Measurements from ENCODE around the gene RPS15. TPM values are rescaled to one million over a fixed set of nuclear protein-coding genes. Genes with fewer than 3 reads are reported as not detected.

Gene RPS15
- total and polyA plus RNA-seq, 3 experiments from 2014 or later = 1,485 to 2,756 (median 1,540) TPM

DNA sequence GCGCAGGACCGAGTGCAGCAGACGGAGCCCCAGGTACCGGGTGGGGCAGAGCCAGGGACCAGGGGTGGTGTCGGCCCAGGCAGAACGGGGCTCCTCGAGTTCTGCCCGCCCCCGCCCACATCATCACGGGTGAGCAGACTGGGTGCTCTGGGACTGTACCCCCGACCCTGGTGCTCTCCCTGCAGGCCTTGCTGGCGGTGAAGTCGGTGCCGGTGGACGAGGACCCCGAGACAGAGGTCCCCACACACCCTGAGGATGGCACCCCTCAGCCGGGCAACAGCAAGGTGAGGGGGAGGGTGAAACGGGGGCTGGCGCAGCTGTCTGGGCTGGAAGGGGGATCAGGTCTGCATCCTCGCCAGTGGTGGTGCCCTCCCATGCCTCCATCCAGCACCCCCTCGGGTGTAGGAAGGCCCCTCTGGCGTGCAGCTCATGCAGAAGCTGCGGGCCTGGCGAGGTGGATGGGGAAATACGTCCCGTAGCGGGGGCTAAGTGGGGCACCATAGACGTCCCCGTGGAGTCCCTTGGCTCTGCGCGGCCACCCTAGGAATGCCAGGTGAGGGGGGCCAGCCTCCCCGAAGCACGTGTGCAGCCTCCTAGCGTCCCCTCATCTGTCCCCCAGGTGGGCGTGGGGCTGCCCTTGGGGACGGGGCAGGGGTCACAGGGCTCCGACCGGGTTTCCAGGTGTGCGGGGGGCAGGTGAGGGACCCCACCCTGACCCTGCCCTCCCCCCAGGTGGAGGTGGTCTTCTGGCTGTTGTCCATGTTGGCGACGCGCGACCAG, 18.1 kb downstream of the RPS15 start:
- Mint-ChIP-seq H3K27me3 (peaks cover 30 to 46% of the 10 kb centered on the region in 2 donors), H3K4me3 (no peak overlapping the region), H3K36me3 (peaks cover 0 to 2% (median 0%) of the 10 kb centered on the region in 3 donors), H3K9me3 (no peaks in the 10 kb centered on the region), H3K27ac (no peak overlapping the region), H3K4me1 (peaks cover 11 to 16% (median 12%) of the 10 kb centered on the region in 3 donors)
- peaks cover 12% of the 10 kb centered on the region for H3K4me1 ChIP-seq (ENCODE audit: insufficient read depth, low read length)
- H3K36me3 ChIP-seq (ENCODE audit: insufficient read depth, low read length) = no peaks in the 10 kb centered on the region
- H3K4me3 ChIP-seq (ENCODE audit: low read length) = no peak overlapping the region
- no peak overlapping the region for H3K27ac ChIP-seq (ENCODE audit: low read depth, low read length)
- ChIA-PET CTCF (interaction anchor here (2.0 kb wide), 1 partner anchor 9 kb away, joined by 5 read pairs; no protein-coding TSS in a partner anchor), POLR2A (no interaction called here)
- no peaks in the 10 kb centered on the region for H3K9me3 ChIP-seq (ENCODE audit: low read length)
- no peak for DNase-seq
- H3K27me3 ChIP-seq (ENCODE audit: insufficient read depth, low read length, poor library complexity, severe bottlenecking) = peaks cover 37% of the 10 kb centered on the region

GRCh38 chr19:1457031-1457739, 19.0 kb downstream of the RPS15 start:
- Mint-ChIP-seq H3K36me3 (peaks cover 0 to 2% (median 0%) of the 10 kb centered on the region in 3 donors), H3K4me3 (no peak overlapping the region), H3K9me3 (no peaks in the 10 kb centered on the region), H3K27me3 (peaks cover 27 to 45% of the 10 kb centered on the region in 2 donors), H3K27ac (no peak overlapping the region), H3K4me1 (peaks cover 11 to 16% (median 12%) of the 10 kb centered on the region in 3 donors)
- CTCF ChIA-PET = interaction anchor here (1.0 to 2.0 kb wide), 3 partner anchors 9 to 33 kb away, joined by 4 to 5 read pairs (median 5); partner anchors contain the start of genes PCSK4 and REEP6
- Histone ChIP-seq H3K4me3 (ENCODE audit: low read length) (no peak overlapping the region), H3K9me3 (ENCODE audit: low read length) (no peaks in the 10 kb centered on the region), H3K4me1 (ENCODE audit: insufficient read depth, low read length) (peaks cover 12% of the 10 kb centered on the region), H3K27ac (ENCODE audit: low read depth, low read length) (no peak overlapping the region), H3K27me3 (ENCODE audit: insufficient read depth, low read length, poor library complexity, severe bottlenecking) (peaks cover 33% of the 10 kb centered on the region), H3K36me3 (ENCODE audit: insufficient read depth, low read length) (no peaks in the 10 kb centered on the region)
- DNase-seq = no peak
- POLR2A ChIA-PET = no interaction called here

- Mint-ChIP-seq H3K27ac (no peak overlapping the region), H3K36me3 (peaks cover 0 to 2% (median 0%) of the 10 kb centered on the region in 3 donors), H3K9me3 (no peaks in the 10 kb centered on the region), H3K27me3 (peaks cover 25 to 40% of the 10 kb centered on the region in 2 donors), H3K4me1 (peaks cover 11 to 16% (median 12%) of the 10 kb centered on the region in 3 donors), H3K4me3 (no peak overlapping the region)
- H3K4me1 ChIP-seq (ENCODE audit: insufficient read depth, low read length) = peaks cover 12% of the 10 kb centered on the region
- no peak for DNase-seq
- H3K4me3 ChIP-seq (ENCODE audit: low read length) = no peak overlapping the region
- no peaks in the 10 kb centered on the region for H3K36me3 ChIP-seq (ENCODE audit: insufficient read depth, low read length)
- ChIA-PET POLR2A (no interaction called here), CTCF (interaction anchor here (0.7 to 1.7 kb wide), 3 partner anchors 11 to 33 kb away, joined by 3 to 5 read pairs (median 4); partner anchors contain the start of genes PCSK4 and REEP6)
- no peak overlapping the region for H3K27ac ChIP-seq (ENCODE audit: low read depth, low read length)
- peaks cover 29% of the 10 kb centered on the region for H3K27me3 ChIP-seq (ENCODE audit: insufficient read depth, low read length, poor library complexity, severe bottlenecking)
- H3K9me3 ChIP-seq (ENCODE audit: low read length) = no peaks in the 10 kb centered on the region
Observed at GRCh38 chr19:1457892-1458291, 19.7 kb downstream of the RPS15 start.

- H3K27ac Mint-ChIP-seq = no peak overlapping the region
- Histone ChIP-seq H3K4me1 (ENCODE audit: insufficient read depth, low read length) (peaks cover 12% of the 10 kb centered on the region), H3K27ac (ENCODE audit: low read depth, low read length) (no peak overlapping the region), H3K9me3 (ENCODE audit: low read length) (no peaks in the 10 kb centered on the region), H3K4me3 (ENCODE audit: low read length) (no peak overlapping the region), H3K36me3 (ENCODE audit: insufficient read depth, low read length) (no peaks in the 10 kb centered on the region), H3K27me3 (ENCODE audit: insufficient read depth, low read length, poor library complexity, severe bottlenecking) (peaks cover 16% of the 10 kb centered on the region)
- H3K4me3 Mint-ChIP-seq = no peak overlapping the region
- POLR2A ChIA-PET = no interaction called here
- peaks cover 18 to 28% of the 10 kb centered on the region in 2 donors for H3K27me3 Mint-ChIP-seq
- no peaks in the 10 kb centered on the region for H3K9me3 Mint-ChIP-seq
- no peak for DNase-seq
- H3K36me3 Mint-ChIP-seq = peaks cover 0 to 2% (median 0%) of the 10 kb centered on the region in 3 donors
- CTCF ChIA-PET = interaction anchor here (1.0 kb wide), 1 partner anchor 14 kb away, joined by 3 read pairs; no protein-coding TSS in a partner anchor
- peaks cover 9 to 11% (median 11%) of the 10 kb centered on the region in 3 donors for H3K4me1 Mint-ChIP-seq
Observed at GRCh38 chr19:1459479-1459878, 21.3 kb downstream of the RPS15 start.

DNA sequence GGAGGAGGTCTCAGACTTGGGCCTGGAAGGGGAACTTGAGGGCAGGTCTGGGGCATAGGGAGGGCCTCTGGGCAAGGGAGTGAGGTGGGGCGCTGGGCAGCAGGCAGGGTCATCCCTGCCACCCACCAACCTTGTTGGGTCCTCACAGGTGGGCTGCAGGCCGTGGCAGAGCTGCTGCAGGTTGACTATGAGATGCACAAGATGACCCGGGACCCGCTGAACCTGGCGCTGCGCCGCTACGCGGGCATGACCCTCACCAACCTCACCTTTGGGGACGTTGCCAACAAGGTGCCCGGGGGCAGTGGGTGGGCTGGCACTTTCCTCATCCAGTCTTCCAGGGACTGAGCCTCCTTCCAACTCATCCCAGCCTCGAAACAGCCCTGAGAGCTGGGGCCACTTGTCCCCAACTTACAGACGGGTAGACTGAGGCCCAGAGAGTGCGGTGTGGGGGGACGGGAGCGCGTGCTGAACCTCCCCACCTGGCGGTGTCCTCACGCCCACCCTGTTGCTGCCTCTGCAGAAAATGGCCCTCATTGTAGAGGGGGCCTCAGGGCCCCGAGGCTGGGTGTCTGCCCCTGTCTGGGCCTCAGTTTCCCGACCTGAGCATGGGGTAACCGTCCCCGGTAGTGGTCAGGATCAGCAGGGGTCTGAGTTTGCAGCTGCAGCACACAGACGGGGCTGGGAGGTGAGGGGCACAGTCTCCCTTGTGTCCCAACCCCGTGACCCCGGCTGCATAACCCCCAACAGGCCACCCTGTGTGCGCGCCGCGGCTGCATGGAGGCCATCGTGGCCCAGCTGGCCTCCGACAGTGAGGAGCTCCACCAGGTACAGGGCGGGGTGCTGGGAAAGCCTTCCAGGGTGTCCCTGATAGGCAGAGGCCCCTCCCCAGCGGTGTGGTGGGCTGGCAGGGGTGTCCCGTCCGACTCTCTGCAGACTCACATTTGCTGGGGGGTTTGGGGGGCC, 22.1 kb downstream of the RPS15 start:
- Histone ChIP-seq H3K27ac (ENCODE audit: low read depth, low read length) (no peak overlapping the region), H3K4me3 (ENCODE audit: low read length) (no peak overlapping the region), H3K4me1 (ENCODE audit: insufficient read depth, low read length) (peaks cover 6% of the 10 kb centered on the region), H3K36me3 (ENCODE audit: insufficient read depth, low read length) (no peaks in the 10 kb centered on the region), H3K9me3 (ENCODE audit: low read length) (no peaks in the 10 kb centered on the region), H3K27me3 (ENCODE audit: insufficient read depth, low read length, poor library complexity, severe bottlenecking) (peaks cover 12% of the 10 kb centered on the region)
- no peak overlapping the region for H3K27ac Mint-ChIP-seq
- ChIA-PET POLR2A (no interaction called here), CTCF (no interaction called here)
- no peaks in the 10 kb centered on the region for H3K9me3 Mint-ChIP-seq
- H3K27me3 Mint-ChIP-seq = peaks cover 13 to 23% of the 10 kb centered on the region in 2 donors
- H3K4me1 Mint-ChIP-seq = peaks cover 5 to 6% (median 6%) of the 10 kb centered on the region in 3 donors
- H3K4me3 Mint-ChIP-seq = no peak overlapping the region
- peaks cover 0 to 2% (median 0%) of the 10 kb centered on the region in 3 donors for H3K36me3 Mint-ChIP-seq
- no peak for DNase-seq

GRCh38 chr19:1461862-1462261, 23.7 kb downstream of the RPS15 start:
- H3K4me3 ChIP-seq (ENCODE audit: low read length) = no peak overlapping the region
- peaks cover 0 to 2% (median 0%) of the 10 kb centered on the region in 3 donors for H3K4me1 Mint-ChIP-seq
- no peaks in the 10 kb centered on the region for H3K36me3 ChIP-seq (ENCODE audit: insufficient read depth, low read length)
- H3K27ac Mint-ChIP-seq = no peak overlapping the region
- peaks cover 9% of the 10 kb centered on the region for H3K27me3 ChIP-seq (ENCODE audit: insufficient read depth, low read length, poor library complexity, severe bottlenecking)
- peaks cover 4% of the 10 kb centered on the region for H3K4me1 ChIP-seq (ENCODE audit: insufficient read depth, low read length)
- H3K4me3 Mint-ChIP-seq = no peak overlapping the region
- H3K36me3 Mint-ChIP-seq = peaks cover 0 to 2% (median 0%) of the 10 kb centered on the region in 3 donors
- ChIA-PET CTCF (no interaction called here), POLR2A (no interaction called here)
- DNase-seq = no peak
- no peak overlapping the region for H3K27ac ChIP-seq (ENCODE audit: low read depth, low read length)
- no peaks in the 10 kb centered on the region for H3K9me3 ChIP-seq (ENCODE audit: low read length)
- peaks cover 6 to 18% of the 10 kb centered on the region in 2 donors for H3K27me3 Mint-ChIP-seq
- no peaks in the 10 kb centered on the region for H3K9me3 Mint-ChIP-seq

DNA sequence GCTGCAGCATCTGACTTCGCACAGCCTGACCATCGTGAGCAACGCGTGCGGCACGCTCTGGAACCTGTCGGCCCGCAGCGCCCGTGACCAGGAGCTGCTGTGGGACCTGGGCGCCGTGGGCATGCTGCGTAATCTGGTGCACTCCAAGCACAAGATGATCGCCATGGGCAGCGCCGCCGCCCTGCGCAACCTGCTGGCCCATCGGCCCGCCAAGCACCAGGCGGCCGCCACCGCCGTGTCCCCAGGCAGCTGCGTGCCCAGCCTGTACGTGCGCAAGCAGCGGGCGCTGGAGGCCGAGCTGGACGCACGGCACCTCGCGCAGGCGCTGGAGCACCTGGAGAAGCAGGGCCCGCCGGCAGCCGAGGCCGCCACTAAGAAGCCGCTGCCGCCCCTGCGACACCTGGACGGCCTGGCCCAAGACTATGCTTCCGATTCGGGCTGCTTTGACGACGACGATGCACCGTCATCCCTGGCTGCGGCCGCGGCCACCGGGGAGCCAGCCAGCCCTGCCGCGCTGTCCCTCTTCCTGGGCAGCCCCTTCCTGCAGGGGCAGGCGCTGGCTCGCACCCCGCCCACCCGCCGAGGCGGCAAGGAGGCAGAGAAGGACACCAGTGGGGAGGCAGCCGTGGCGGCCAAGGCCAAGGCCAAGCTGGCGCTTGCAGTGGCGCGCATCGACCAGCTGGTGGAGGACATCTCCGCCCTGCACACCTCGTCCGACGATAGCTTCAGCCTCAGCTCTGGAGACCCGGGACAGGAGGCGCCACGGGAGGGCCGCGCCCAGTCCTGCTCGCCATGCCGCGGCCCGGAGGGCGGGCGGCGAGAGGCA, 27.2 kb downstream of the RPS15 start:
- H3K27me3 ChIP-seq (ENCODE audit: insufficient read depth, low read length, poor library complexity, severe bottlenecking) = peaks cover 18% of the 10 kb centered on the region
- no peaks in the 10 kb centered on the region for H3K27me3 Mint-ChIP-seq
- H3K4me3 Mint-ChIP-seq = no peak overlapping the region
- H3K27ac ChIP-seq (ENCODE audit: low read depth, low read length) = no peak overlapping the region
- no peak overlapping the region for H3K4me3 ChIP-seq (ENCODE audit: low read length)
- CTCF ChIA-PET = interaction anchor here (0.8 to 1.6 kb wide), 4 partner anchors 10 to 49 kb away, joined by 3 to 5 read pairs (median 4); no protein-coding TSS in a partner anchor
- no peaks in the 10 kb centered on the region for H3K36me3 ChIP-seq (ENCODE audit: insufficient read depth, low read length)
- peaks cover 17% of the 10 kb centered on the region for H3K4me1 ChIP-seq (ENCODE audit: insufficient read depth, low read length)
- H3K36me3 Mint-ChIP-seq = no peaks in the 10 kb centered on the region
- POLR2A ChIA-PET = interaction anchor here (0.5 to 0.7 kb wide), 2 partner anchors 21 to 818 kb away, joined by 3 read pairs; no protein-coding TSS in a partner anchor
- no peaks in the 10 kb centered on the region for H3K9me3 ChIP-seq (ENCODE audit: low read length)
- no peaks in the 10 kb centered on the region for H3K9me3 Mint-ChIP-seq
- H3K27ac Mint-ChIP-seq = no peak overlapping the region
- no peak for DNase-seq
- H3K4me1 Mint-ChIP-seq = peaks cover 0 to 7% (median 2%) of the 10 kb centered on the region in 3 donors
